Karpas-422 (cell line): ENCODE data around the gene DGKZ. TPM values are rescaled to one million over a fixed set of nuclear protein-coding genes. Genes with fewer than 3 reads are reported as not detected.

ENCODE experiments used
- DNase-seq: peaks from one replicate; pipeline ENCODE4 v3.0.0-alpha.2; 2015
- H2AFZ ChIP-seq: fragments of 200-600 bp; sonication (generic); 2 replicates; pipeline ENCODE4 v1.6.1; 2014; ENCODE audit warnings: antibody characterized with exemption, low read length, mixed read lengths
- H3K27ac ChIP-seq: fragments of 200-600 bp; sonication (generic); 2 replicates; pipeline ENCODE4 v1.5.1; 2014; ENCODE audit warnings: mild to moderate bottlenecking, low read length, moderate library complexity
- H3K27me3 ChIP-seq: fragments of 200-600 bp; sonication (generic); 2 replicates; pipeline ENCODE4 v1.6.1; 2014; ENCODE audit warnings: low read length, mixed read lengths
- H3K36me3 ChIP-seq: fragments of 200-600 bp; sonication (generic); 2 replicates; pipeline ENCODE4 v1.6.1; 2014; ENCODE audit warnings: low read length, mixed read lengths; ENCODE audit not compliant: insufficient read depth
- H3K4me1 ChIP-seq: fragments of 200-600 bp; sonication (generic); 2 replicates; pipeline ENCODE4 v1.6.1; 2014; ENCODE audit warnings: mild to moderate bottlenecking, low read length, mixed read lengths
- H3K4me2 ChIP-seq: fragments of 200-600 bp; sonication (generic); 2 replicates; pipeline ENCODE4 v1.6.1; 2014; ENCODE audit warnings: low read length, low read depth, mild to moderate bottlenecking; ENCODE audit not compliant: poor library complexity, severe bottlenecking
- H3K4me3 ChIP-seq: fragments of 200-600 bp; sonication (generic); 2 replicates; pipeline ENCODE4 v1.5.1; 2014; ENCODE audit warnings: mild to moderate bottlenecking, antibody characterized with exemption, low read length, mixed read lengths
- H3K79me2 ChIP-seq: fragments of 200-600 bp; sonication (generic); 2 replicates; pipeline ENCODE4 v1.6.1; 2014; ENCODE audit warnings: mild to moderate bottlenecking, low read length, mixed read lengths
- H3K9ac ChIP-seq: fragments of 200-600 bp; sonication (generic); 2 replicates; pipeline ENCODE4 v1.6.0; 2014; ENCODE audit warnings: low read length
- H3K9me2 ChIP-seq: fragments of 200-600 bp; sonication (generic), shearing (Covaris generic); replicated peaks from 2 replicates; pipeline ENCODE4 v1.6.0; 2014; ENCODE audit warnings: mild to moderate bottlenecking, low read length, moderate library complexity; ENCODE audit not compliant: insufficient read depth
- H3K9me3 ChIP-seq: fragments of 300-700, 200-600 bp; sonication (generic); 2 replicates; pipeline ENCODE4 v1.6.1; 2014; ENCODE audit warnings: low read length, mixed read lengths
- H4K20me1 ChIP-seq: fragments of 200-600 bp; sonication (generic); 2 replicates; pipeline ENCODE4 v1.6.1; 2014; ENCODE audit warnings: mild to moderate bottlenecking, antibody characterized with exemption, low read length, low read depth; ENCODE audit not compliant: insufficient read depth
- total RNA-seq: library from RNA; depleted of rRNA; stranded (reverse); fragments of >200 nt; shearing (Covaris generic); gene quantifications from 2 replicates; pipeline ENCODE4 v1.2.3, GENCODE V29; 2014; ENCODE audit warnings: low replicate concordance

DGKZ gene
- total RNA-seq, 1 experiment from 2014 or later = 59.4 TPM

GRCh38 chr11:46373787-46374740 is 26.8 kb downstream of the DGKZ start:
- H3K4me3 ChIP-seq = no peak overlapping the region
- no peaks in the 10 kb centered on the region for H4K20me1 ChIP-seq
- no peak overlapping the region for H3K4me2 ChIP-seq
- no peaks in the 10 kb centered on the region for H3K9me2 ChIP-seq
- peaks cover 3% of the 10 kb centered on the region for H3K36me3 ChIP-seq
- no peak overlapping the region for H3K27ac ChIP-seq
- H3K27me3 ChIP-seq = no peaks in the 10 kb centered on the region
- no peaks in the 10 kb centered on the region for H3K4me1 ChIP-seq
- H3K9ac ChIP-seq = no peak overlapping the region
- no peak for DNase-seq
- H3K9me3 ChIP-seq = no peaks in the 10 kb centered on the region
- H2AFZ ChIP-seq = no peak overlapping the region
- H3K79me2 ChIP-seq = no peaks in the 10 kb centered on the region

DNA sequence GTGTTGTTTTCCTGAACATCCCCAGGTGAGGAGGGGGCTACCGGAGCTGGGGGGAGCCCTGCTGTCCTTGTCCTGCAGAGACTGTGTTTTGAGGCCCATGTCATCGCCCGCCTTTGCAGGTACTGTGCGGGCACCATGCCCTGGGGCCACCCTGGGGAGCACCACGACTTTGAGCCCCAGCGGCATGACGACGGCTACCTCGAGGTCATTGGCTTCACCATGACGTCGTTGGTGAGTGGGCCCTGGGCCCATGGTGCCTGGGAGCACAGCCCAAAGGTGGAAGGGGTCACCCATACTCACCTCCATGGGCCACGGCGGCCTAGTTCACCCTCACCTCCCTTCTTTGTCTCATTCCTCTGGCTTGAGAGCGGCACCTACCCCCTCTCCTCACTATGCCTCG is 27.6 kb downstream of the DGKZ start:
- Histone ChIP-seq H3K4me2 (no peak overlapping the region), H3K36me3 (peaks cover 3% of the 10 kb centered on the region), H3K9me3 (no peaks in the 10 kb centered on the region), H3K27me3 (no peaks in the 10 kb centered on the region), H4K20me1 (no peaks in the 10 kb centered on the region), H3K9me2 (no peaks in the 10 kb centered on the region), H2AFZ (no peak overlapping the region), H3K4me1 (no peaks in the 10 kb centered on the region), H3K9ac (no peak overlapping the region), H3K79me2 (no peaks in the 10 kb centered on the region), H3K27ac (no peak overlapping the region), H3K4me3 (no peak overlapping the region)
- no peak for DNase-seq

DNA sequence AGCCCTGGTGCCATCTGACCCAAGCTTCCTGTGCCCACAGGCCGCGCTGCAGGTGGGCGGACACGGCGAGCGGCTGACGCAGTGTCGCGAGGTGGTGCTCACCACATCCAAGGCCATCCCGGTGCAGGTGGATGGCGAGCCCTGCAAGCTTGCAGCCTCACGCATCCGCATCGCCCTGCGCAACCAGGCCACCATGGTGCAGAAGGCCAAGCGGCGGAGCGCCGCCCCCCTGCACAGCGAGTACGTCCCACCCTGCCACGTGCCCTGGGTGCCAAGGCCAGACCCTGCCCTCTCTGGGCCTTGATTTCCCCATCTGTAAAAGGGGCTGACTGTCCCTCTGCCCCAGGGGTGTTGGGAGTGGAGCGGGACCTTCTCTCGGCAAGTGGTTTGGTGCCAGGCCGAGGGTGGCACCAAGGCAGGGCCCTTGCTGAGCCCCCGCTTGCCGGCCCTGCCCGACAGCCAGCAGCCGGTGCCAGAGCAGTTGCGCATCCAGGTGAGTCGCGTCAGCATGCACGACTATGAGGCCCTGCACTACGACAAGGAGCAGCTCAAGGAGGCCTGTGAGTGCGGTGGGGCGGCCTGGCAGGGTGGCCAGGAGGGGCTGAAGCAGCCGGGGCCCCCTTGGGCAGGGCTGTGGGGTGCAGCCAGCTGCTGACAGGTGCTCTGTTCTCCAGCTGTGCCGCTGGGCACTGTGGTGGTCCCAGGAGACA is 28.3 kb downstream of the DGKZ start:
- no peak overlapping the region for H3K4me2 ChIP-seq
- H3K4me1 ChIP-seq = peaks cover 4% of the 10 kb centered on the region
- H3K27me3 ChIP-seq = no peaks in the 10 kb centered on the region
- no peak overlapping the region for H3K27ac ChIP-seq
- no peaks in the 10 kb centered on the region for H3K9me2 ChIP-seq
- H3K36me3 ChIP-seq = no peaks in the 10 kb centered on the region; the same call in 1 of the 2 replicates
- no peak for DNase-seq
- H3K9me3 ChIP-seq = no peaks in the 10 kb centered on the region
- no peak overlapping the region for H3K4me3 ChIP-seq
- peaks cover 2% of the 10 kb centered on the region; the same call in 1 of the 2 replicates for H4K20me1 ChIP-seq
- no peak overlapping the region for H2AFZ ChIP-seq
- H3K9ac ChIP-seq = no peak overlapping the region
- H3K79me2 ChIP-seq = no peaks in the 10 kb centered on the region

GRCh38 chr11:46376258-46377050 is 29.2 kb downstream of the DGKZ start:
- no peaks in the 10 kb centered on the region; the same call in 1 of the 2 replicates for H3K36me3 ChIP-seq
- H4K20me1 ChIP-seq = peaks cover 4% of the 10 kb centered on the region; the same call in 1 of the 2 replicates
- no peak overlapping the region for H3K4me3 ChIP-seq

GRCh38 chr11:46377290-46377689 is 30.0 kb downstream of the DGKZ start:
- Histone ChIP-seq H3K9ac (no peak overlapping the region), H3K9me2 (no peaks in the 10 kb centered on the region), H3K4me1 (peaks cover 16% of the 10 kb centered on the region), H3K27me3 (no peaks in the 10 kb centered on the region), H3K79me2 (no peaks in the 10 kb centered on the region), H3K4me3 (no peak overlapping the region), H3K36me3 (no peaks in the 10 kb centered on the region; the same call in 1 of the 2 replicates), H3K4me2 (no peak overlapping the region), H2AFZ (no peak overlapping the region), H4K20me1 (peaks cover 5% of the 10 kb centered on the region; the same call in 1 of the 2 replicates), H3K27ac (no peak overlapping the region), H3K9me3 (no peaks in the 10 kb centered on the region)
- DNase-seq = no peak

More at GRCh38 chr11:46376258-46377050, 29.2 kb downstream of the DGKZ start:
- no peak overlapping the region for H3K9ac ChIP-seq
- H3K9me3 ChIP-seq = no peaks in the 10 kb centered on the region
- no peaks in the 10 kb centered on the region for H3K9me2 ChIP-seq
- H3K27ac ChIP-seq = no peak overlapping the region
- DNase-seq = no peak
- H3K4me1 ChIP-seq = peaks cover 11% of the 10 kb centered on the region
- no peaks in the 10 kb centered on the region for H3K79me2 ChIP-seq
- H2AFZ ChIP-seq = no peak overlapping the region
- H3K27me3 ChIP-seq = no peaks in the 10 kb centered on the region
- H3K4me2 ChIP-seq = no peak overlapping the region

DNA sequence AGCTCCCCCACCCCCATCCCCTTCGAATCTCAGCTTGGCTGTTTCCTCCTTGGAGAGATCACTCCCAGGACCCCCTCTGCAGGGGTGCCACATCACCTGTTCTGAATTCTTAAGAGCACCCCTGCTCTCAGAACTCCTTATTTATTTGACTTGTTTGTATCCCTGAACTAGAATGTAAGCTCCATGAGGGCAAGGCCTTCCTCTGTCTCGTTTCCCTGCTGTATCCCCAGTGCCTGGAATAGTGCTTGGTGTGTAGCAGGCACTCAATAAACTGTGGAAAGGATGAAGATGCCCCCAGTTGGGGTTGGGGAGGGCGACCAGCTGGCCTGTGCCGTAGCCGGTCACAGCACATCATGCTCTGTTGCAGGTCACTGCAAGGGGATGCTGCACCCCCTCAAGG is 30.6 kb downstream of the DGKZ start:
- no peak for DNase-seq
- no peak overlapping the region for H3K9ac ChIP-seq
- no peaks in the 10 kb centered on the region for H3K9me3 ChIP-seq
- no peak overlapping the region for H2AFZ ChIP-seq
- H4K20me1 ChIP-seq = peaks cover 8% of the 10 kb centered on the region; the same call in 1 of the 2 replicates
- H3K4me3 ChIP-seq = no peak overlapping the region
- H3K36me3 ChIP-seq = no peaks in the 10 kb centered on the region; the same call in 1 of the 2 replicates
- peaks cover 16% of the 10 kb centered on the region for H3K4me1 ChIP-seq
- H3K27ac ChIP-seq = no peak overlapping the region
- H3K79me2 ChIP-seq = no peaks in the 10 kb centered on the region
- no peaks in the 10 kb centered on the region for H3K27me3 ChIP-seq
- H3K4me2 ChIP-seq = no peak overlapping the region
- no peaks in the 10 kb centered on the region for H3K9me2 ChIP-seq

- no peak overlapping the region for H3K27ac ChIP-seq
- no peak overlapping the region for H3K9ac ChIP-seq
- H3K27me3 ChIP-seq = no peaks in the 10 kb centered on the region
- H3K9me2 ChIP-seq = no peaks in the 10 kb centered on the region
- no peaks in the 10 kb centered on the region for H3K79me2 ChIP-seq
- peaks cover 8% of the 10 kb centered on the region; the same call in 1 of the 2 replicates for H4K20me1 ChIP-seq
- no peak overlapping the region for H3K4me2 ChIP-seq
- peaks cover 16% of the 10 kb centered on the region for H3K4me1 ChIP-seq
- H2AFZ ChIP-seq = no peak overlapping the region
- no peak overlapping the region for H3K4me3 ChIP-seq
- DNase-seq = no peak
- no peaks in the 10 kb centered on the region; the same call in 1 of the 2 replicates for H3K36me3 ChIP-seq
- no peaks in the 10 kb centered on the region for H3K9me3 ChIP-seq
These were observed 31.0 kb downstream of the DGKZ start for GRCh38 chr11:46378296-46378695.
